Natural killer cell (primary cell): ENCODE results near the gene SLC39A13. TPM values are rescaled to one million over a fixed set of nuclear protein-coding genes. Genes with fewer than 3 reads are reported as not detected.

ENCODE experiments used
- ATAC-seq, 3 donors: fragments of 150-1000 bp in 2 of 3; fragments of 200-7000 bp in 1 of 3; cut with Tn5 transposase; 1 replicate in 1 of 3; 2 replicates in 2 of 3; pipeline ENCODE4 v1.10.0; 2021; ENCODE audit warnings: mild to moderate bottlenecking in 2 of 3, moderate library complexity in 2 of 3
- DNase-seq, 2 donors: peaks; one replicate each; pipeline versions ENCODE4 v3.0.0 to v3.0.0-alpha.2; 2013 to 2021; ENCODE audit warnings: mixed read lengths in 1 of 2
- H3K27ac ChIP-seq: one replicate; pipeline ENCODE4 v1.5.1; 2013; ENCODE audit warnings: mild to moderate bottlenecking, low read length
- H3K27me3 ChIP-seq: one replicate; pipeline ENCODE4 v1.6.1; 2013; ENCODE audit warnings: low read length; ENCODE audit not compliant: control insufficient read depth, insufficient read depth
- H3K36me3 ChIP-seq: one replicate; pipeline ENCODE4 v1.6.1; 2013; ENCODE audit warnings: low read length; ENCODE audit not compliant: control insufficient read depth, insufficient read depth
- H3K4me1 ChIP-seq: one replicate; pipeline ENCODE4 v1.6.1; 2013; ENCODE audit warnings: low read length; ENCODE audit not compliant: control insufficient read depth, insufficient read depth
- H3K4me3 ChIP-seq: one replicate; pipeline ENCODE4 v1.5.1; 2013; ENCODE audit warnings: low read length
- H3K9me3 ChIP-seq: one replicate; pipeline ENCODE4 v1.6.1; 2013; ENCODE audit warnings: low read length; ENCODE audit not compliant: control insufficient read depth, insufficient read depth
- H3K27ac Mint-ChIP-seq, 2 donors: one replicate each; pipeline ENCODE4 v1.8.0; 2022; ENCODE audit warnings: mild to moderate bottlenecking in 2 of 2, mixed read lengths in 2 of 2, moderate library complexity in 1 of 2
- H3K27me3 Mint-ChIP-seq, 2 donors: one replicate each; pipeline ENCODE4 v1.8.0; 2022; ENCODE audit warnings: low read depth in 2 of 2, mixed read lengths in 2 of 2
- H3K36me3 Mint-ChIP-seq: one replicate; pipeline ENCODE4 v1.8.0; 2022; ENCODE audit warnings: mixed read lengths
- H3K4me1 Mint-ChIP-seq, 2 donors: one replicate each; pipeline ENCODE4 v1.8.0; 2022; ENCODE audit warnings: mixed read lengths in 2 of 2
- H3K4me3 Mint-ChIP-seq: one replicate; pipeline ENCODE4 v1.8.0; 2022; ENCODE audit warnings: mild to moderate bottlenecking, moderate library complexity, mixed read lengths
- H3K9me3 Mint-ChIP-seq, 2 donors: one replicate each; pipeline ENCODE4 v1.8.0; 2022; ENCODE audit warnings: mixed read lengths in 2 of 2
- WGBS: methylation state at CpG from one replicate; pipeline ENCODE4 v1.1.7; 2013; ENCODE audit warnings: missing lambda C conversion rate; ENCODE audit not compliant: insufficient coverage; 5-methylcytosine and 5-hydroxymethylcytosine counted together
- intact Hi-C: fragments of 100-400 bp; cut with micrococcal nuclease; formaldehyde crosslinking; loops from one replicate; pipeline ENCODE4 v1.14.2; 2022
- total RNA-seq, 4 donors: library from RNA; stranded (reverse); fragments of 120-200 nt in 1 of 4; gene quantifications; one replicate each; pipeline versions ENCODE4 v1.2.3 to v1.2.4, GENCODE V29; 2013 to 2022
- TF ChIP-seq, protein P1 (sequence below): fragments of 200-600 bp; IDR thresholded peaks from one replicate; pipeline ENCODE4 v1.8.0; 2022; ENCODE audit warnings: antibody characterized with exemption

Gene SLC39A13
- total RNA-seq, 3 donors from 2014 or later (not counting 1 experiment from before 2014, with no cell fraction given) = 29.1 to 34.7 (median 32.6) TPM

GRCh38 chr11:47448566-47449427, 40.4 kb downstream of the SLC39A13 start, which contains the start of gene RAPSN:
Gene RAPSN, minus strand, starts transcription at chr11:47449136. Its CDS starts 172 bp downstream, at chr11:47448964.
- Histone ChIP-seq H3K27me3 (no peaks in the 10 kb centered on the region), H3K36me3 (no peaks in the 10 kb centered on the region), H3K27ac (no peak within 1 kb of the TSS), H3K4me1 (no peaks in the 10 kb centered on the region), H3K9me3 (no peaks in the 10 kb centered on the region), H3K4me3 (no peak within 1 kb of the TSS)
- Mint-ChIP-seq H3K4me3 (no peak within 1 kb of the TSS), H3K36me3 (no peaks in the 10 kb centered on the region), H3K4me1 (peaks cover under 1 to 6% of the 10 kb centered on the region in 2 donors), H3K9me3 (no peaks in the 10 kb centered on the region), H3K27ac (no peak within 1 kb of the TSS), H3K27me3 (no peaks in the 10 kb centered on the region)
- intact Hi-C loops = no loop called here
- WGBS = 95% methylated on average over 32 of the region's 32 CpGs
- TF ChIP-seq, protein P1, sequence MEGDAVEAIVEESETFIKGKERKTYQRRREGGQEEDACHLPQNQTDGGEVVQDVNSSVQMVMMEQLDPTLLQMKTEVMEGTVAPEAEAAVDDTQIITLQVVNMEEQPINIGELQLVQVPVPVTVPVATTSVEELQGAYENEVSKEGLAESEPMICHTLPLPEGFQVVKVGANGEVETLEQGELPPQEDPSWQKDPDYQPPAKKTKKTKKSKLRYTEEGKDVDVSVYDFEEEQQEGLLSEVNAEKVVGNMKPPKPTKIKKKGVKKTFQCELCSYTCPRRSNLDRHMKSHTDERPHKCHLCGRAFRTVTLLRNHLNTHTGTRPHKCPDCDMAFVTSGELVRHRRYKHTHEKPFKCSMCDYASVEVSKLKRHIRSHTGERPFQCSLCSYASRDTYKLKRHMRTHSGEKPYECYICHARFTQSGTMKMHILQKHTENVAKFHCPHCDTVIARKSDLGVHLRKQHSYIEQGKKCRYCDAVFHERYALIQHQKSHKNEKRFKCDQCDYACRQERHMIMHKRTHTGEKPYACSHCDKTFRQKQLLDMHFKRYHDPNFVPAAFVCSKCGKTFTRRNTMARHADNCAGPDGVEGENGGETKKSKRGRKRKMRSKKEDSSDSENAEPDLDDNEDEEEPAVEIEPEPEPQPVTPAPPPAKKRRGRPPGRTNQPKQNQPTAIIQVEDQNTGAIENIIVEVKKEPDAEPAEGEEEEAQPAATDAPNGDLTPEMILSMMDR = no peak
- DNase-seq (no peak), ATAC-seq (no peak)

DNA sequence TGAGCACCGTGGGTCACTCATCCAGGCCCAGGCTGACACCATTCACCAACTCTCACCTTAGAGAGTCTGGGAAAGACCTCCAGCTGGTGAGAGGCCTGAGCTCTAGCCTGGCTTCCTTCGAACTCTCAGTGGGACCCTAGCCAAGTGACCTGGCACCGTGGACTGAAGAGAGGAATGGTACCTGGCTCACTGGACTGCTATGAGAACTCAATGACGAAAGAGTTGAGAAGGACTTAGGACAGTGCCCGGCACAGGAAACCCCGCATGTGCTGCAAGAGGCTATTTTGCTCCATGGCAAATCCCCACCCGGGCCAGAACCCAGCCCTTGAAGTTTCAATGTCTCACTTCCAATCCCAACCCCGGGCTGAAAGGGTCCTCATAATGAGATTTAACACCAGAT, 41.2 kb downstream of the SLC39A13 start:
- Histone ChIP-seq H3K27me3 (no peaks in the 10 kb centered on the region), H3K27ac (no peak overlapping the region), H3K36me3 (no peaks in the 10 kb centered on the region), H3K4me3 (no peak overlapping the region), H3K4me1 (peaks cover 4% of the 10 kb centered on the region), H3K9me3 (no peaks in the 10 kb centered on the region)
- Mint-ChIP-seq H3K4me1 (peaks cover 5 to 10% of the 10 kb centered on the region in 2 donors), H3K9me3 (no peaks in the 10 kb centered on the region), H3K27me3 (no peaks in the 10 kb centered on the region), H3K36me3 (no peaks in the 10 kb centered on the region), H3K4me3 (no peak overlapping the region), H3K27ac (no peak overlapping the region)
- 86% methylated on average over 8 of the region's 8 CpGs for WGBS
- ATAC-seq (no peak), DNase-seq (no peak)
- TF ChIP-seq, protein P1 = no peak
- intact Hi-C loops = no loop called here

DNA sequence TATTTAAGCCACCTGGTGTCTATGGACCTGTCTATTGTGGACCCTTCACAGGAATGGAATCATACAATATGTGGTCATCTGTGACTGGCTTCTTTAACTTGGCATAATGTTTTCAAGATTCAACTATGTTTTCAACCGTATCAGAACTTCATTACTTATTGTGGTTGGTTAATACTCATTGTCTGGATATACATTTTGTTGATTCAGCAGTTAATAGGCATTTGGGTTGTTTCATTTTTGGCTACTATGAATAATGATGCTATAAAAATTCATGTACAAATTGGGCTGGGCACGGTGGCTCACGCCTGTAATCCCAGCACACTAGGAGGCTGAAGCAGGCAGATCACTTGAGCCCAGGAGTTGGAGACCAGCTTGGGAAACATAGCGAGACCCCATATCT, 43.0 kb downstream of the SLC39A13 start:
- ATAC-seq (no peak), DNase-seq (no peak)
- H3K27me3 ChIP-seq = no peaks in the 10 kb centered on the region
- Mint-ChIP-seq H3K27me3 (no peaks in the 10 kb centered on the region), H3K27ac (no peak overlapping the region), H3K9me3 (no peaks in the 10 kb centered on the region), H3K4me1 (peaks cover 5 to 10% of the 10 kb centered on the region in 2 donors), H3K4me3 (no peak overlapping the region), H3K36me3 (no peaks in the 10 kb centered on the region)
- intact Hi-C loops = no loop called here
- H3K9me3 ChIP-seq = no peaks in the 10 kb centered on the region
- H3K4me1 ChIP-seq = peaks cover 4% of the 10 kb centered on the region
- no peak overlapping the region for H3K4me3 ChIP-seq
- WGBS = 100% methylated on average over 2 of the region's 4 CpGs
- TF ChIP-seq, protein P1 = no peak
- H3K27ac ChIP-seq = no peak overlapping the region
- H3K36me3 ChIP-seq = no peaks in the 10 kb centered on the region
